ENCODE measurements around the gene EEFSEC.

EEFSEC gene

DNA sequence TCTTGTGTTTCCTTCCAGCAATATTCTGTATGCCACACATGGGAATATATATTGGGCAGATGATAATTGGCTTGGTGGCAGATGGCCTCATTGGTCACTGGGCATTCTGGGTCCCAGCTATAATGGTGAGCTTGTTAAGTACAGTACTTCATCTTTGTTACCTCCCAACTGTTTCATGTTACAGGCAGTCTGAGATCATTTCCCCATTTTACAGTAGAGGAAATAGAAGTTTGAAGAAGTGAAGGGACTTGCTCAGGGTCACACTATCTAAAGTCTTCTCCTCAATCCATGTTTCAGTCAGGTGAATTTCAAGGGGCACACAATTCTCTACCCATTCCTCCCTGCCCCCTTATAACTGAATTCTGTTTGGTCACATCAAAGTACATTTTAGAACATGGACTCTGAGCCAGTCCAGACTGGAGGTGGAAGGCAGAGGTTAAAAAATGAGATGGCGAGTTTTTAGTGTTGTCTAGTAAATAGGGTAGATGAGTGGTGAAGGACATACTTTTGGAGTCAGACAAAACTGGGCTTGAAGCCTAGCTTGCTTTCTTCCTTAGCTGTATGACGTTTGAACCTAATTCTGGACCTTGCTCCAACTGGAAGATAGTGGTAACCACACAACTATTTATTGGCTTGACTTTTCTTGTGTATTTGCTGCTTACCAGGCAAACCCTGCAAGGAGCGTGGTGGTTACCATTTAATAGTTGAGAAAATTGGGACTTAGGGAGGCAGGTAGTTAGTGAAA lies 2.5 kb downstream of the EEFSEC start:
- Histone ChIP-seq H3K27ac (ENCODE audit: low read length) (no peak overlapping the region), H3K9me3 (ENCODE audit: insufficient read depth, low read length) (no peaks in the 10 kb centered on the region), H3K4me3 (ENCODE audit: low read length) (no peak overlapping the region), H3K27me3 (ENCODE audit: low read depth, low read length) (no peaks in the 10 kb centered on the region), H2AFZ (ENCODE audit: low read depth, low read length) (no peak overlapping the region), H3K4me1 (ENCODE audit: low read length) (peaks cover 9% of the 10 kb centered on the region), H3K36me3 (replicated peaks; ENCODE audit: low read depth, low read length) (peaks cover 23% of the 10 kb centered on the region), H3K79me2 (ENCODE audit: low read length) (peaks cover 36% of the 10 kb centered on the region), H4K20me1 (ENCODE audit: insufficient read depth, low read length) (no peaks in the 10 kb centered on the region; the same call in 1 of the 2 replicates), H3K9ac (ENCODE audit: low read length) (no peak overlapping the region), H3K4me2 (ENCODE audit: low read length) (no peak overlapping the region)
- TF ChIP-seq, protein P1, sequence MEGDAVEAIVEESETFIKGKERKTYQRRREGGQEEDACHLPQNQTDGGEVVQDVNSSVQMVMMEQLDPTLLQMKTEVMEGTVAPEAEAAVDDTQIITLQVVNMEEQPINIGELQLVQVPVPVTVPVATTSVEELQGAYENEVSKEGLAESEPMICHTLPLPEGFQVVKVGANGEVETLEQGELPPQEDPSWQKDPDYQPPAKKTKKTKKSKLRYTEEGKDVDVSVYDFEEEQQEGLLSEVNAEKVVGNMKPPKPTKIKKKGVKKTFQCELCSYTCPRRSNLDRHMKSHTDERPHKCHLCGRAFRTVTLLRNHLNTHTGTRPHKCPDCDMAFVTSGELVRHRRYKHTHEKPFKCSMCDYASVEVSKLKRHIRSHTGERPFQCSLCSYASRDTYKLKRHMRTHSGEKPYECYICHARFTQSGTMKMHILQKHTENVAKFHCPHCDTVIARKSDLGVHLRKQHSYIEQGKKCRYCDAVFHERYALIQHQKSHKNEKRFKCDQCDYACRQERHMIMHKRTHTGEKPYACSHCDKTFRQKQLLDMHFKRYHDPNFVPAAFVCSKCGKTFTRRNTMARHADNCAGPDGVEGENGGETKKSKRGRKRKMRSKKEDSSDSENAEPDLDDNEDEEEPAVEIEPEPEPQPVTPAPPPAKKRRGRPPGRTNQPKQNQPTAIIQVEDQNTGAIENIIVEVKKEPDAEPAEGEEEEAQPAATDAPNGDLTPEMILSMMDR (IDR thresholded peaks at IDR 0.05; ENCODE audit: low read depth, low read length): no peak
- TF ChIP-seq EZH2phosphoT487 (IDR thresholded peaks at IDR 0.05; ENCODE audit: low read depth): no peak

DNA sequence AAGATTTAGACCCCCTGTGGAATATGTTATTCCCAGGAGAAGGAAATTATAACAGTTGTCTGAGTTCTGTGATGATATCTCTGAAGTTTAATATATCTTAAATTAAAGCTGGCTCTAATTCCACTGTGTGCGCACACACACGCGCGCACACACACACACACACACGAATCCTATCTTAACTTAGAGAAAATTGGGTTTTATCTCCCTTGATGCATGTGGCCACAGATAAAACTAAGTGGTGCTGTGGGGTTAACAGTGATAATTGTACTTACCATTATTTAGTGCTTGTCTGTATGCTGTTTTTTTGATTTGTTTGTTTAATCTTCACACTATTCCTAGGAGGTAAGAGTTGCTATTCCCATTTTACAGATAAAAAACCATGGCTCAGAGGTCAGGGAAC lies 7.4 kb downstream of the EEFSEC start:
- H3K27ac ChIP-seq (ENCODE audit: low read length): no peak overlapping the region
- no peak overlapping the region for H3K4me2 ChIP-seq (ENCODE audit: low read length)
- H2AFZ ChIP-seq (ENCODE audit: low read depth, low read length): no peak overlapping the region
- H3K36me3 ChIP-seq (replicated peaks; ENCODE audit: low read depth, low read length): peaks cover 26% of the 10 kb centered on the region
- H3K4me3 ChIP-seq (ENCODE audit: low read length): no peak overlapping the region
- H3K27me3 ChIP-seq (ENCODE audit: low read depth, low read length): no peaks in the 10 kb centered on the region
- TF ChIP-seq, protein P1 (IDR thresholded peaks at IDR 0.05; ENCODE audit: low read depth, low read length): no peak
- no peak for TF ChIP-seq EZH2phosphoT487 (IDR thresholded peaks at IDR 0.05; ENCODE audit: low read depth)
- no peaks in the 10 kb centered on the region; the same call in 1 of the 2 replicates for H4K20me1 ChIP-seq (ENCODE audit: insufficient read depth, low read length)
- no peak overlapping the region for H3K9ac ChIP-seq (ENCODE audit: low read length)
- H3K4me1 ChIP-seq (ENCODE audit: low read length): peaks cover 2% of the 10 kb centered on the region; the same call in 1 of the 2 replicates
- peaks cover 34% of the 10 kb centered on the region for H3K79me2 ChIP-seq (ENCODE audit: low read length)
- H3K9me3 ChIP-seq (ENCODE audit: insufficient read depth, low read length): no peaks in the 10 kb centered on the region

DNA sequence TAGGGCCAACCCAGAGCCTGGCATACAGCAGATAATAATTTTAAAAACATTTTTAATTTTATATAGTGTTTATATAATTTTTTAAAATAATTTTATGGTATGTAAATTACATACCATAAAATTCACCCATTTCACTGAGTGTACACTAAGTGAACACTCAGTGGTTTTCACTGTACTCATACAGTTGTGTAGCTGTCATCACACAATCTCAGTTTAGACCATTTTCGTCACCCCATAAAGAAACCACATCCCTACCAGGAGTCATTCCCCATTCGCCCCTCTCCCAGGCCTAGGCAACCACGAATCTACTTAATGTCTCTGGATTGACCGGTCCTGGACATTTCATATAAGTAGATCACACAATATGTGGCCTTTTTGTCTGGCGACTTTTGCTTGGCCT lies 10.2 kb downstream of the EEFSEC start:
- Histone ChIP-seq H3K4me1 (ENCODE audit: low read length) (no peaks in the 10 kb centered on the region), H3K27ac (ENCODE audit: low read length) (no peak overlapping the region), H3K79me2 (ENCODE audit: low read length) (peaks cover 37% of the 10 kb centered on the region), H3K9ac (ENCODE audit: low read length) (no peak overlapping the region), H3K4me2 (ENCODE audit: low read length) (no peak overlapping the region), H3K9me3 (ENCODE audit: insufficient read depth, low read length) (no peaks in the 10 kb centered on the region), H2AFZ (ENCODE audit: low read depth, low read length) (no peak overlapping the region), H3K27me3 (ENCODE audit: low read depth, low read length) (no peaks in the 10 kb centered on the region), H3K36me3 (replicated peaks; ENCODE audit: low read depth, low read length) (peaks cover 8% of the 10 kb centered on the region), H4K20me1 (ENCODE audit: insufficient read depth, low read length) (no peaks in the 10 kb centered on the region; the same call in 1 of the 2 replicates), H3K4me3 (ENCODE audit: low read length) (no peak overlapping the region)
- TF ChIP-seq EZH2phosphoT487 (IDR thresholded peaks at IDR 0.05; ENCODE audit: low read depth): no peak
- TF ChIP-seq, protein P1 (IDR thresholded peaks at IDR 0.05; ENCODE audit: low read depth, low read length): no peak

DNA sequence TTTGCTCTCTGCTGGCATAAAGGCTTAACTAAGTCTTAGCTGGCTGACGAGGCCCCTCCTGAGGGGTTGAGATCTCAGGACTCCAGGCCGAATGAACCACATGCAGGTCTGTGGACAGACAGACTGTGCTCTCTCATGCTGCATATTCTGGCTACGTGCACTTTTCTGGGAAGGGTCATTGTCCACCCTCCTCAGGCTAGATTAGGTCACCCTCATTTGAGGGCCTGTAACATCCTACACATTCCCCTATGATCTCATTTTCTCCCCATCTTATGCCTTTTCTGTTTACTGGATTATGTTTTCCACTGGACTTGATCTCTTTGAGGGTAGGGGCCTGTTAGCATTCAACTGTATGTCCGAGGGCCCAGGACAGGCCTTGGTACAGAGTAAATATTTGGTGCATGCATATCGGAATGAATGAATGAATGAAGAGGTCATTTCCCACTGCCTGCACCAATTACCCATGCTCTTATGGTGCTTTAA lies 13.7 kb downstream of the EEFSEC start:
- Histone ChIP-seq H3K9me3 (ENCODE audit: insufficient read depth, low read length) (no peaks in the 10 kb centered on the region), H3K79me2 (ENCODE audit: low read length) (peaks cover 28% of the 10 kb centered on the region), H4K20me1 (ENCODE audit: insufficient read depth, low read length) (no peaks in the 10 kb centered on the region; the same call in 1 of the 2 replicates), H3K4me3 (ENCODE audit: low read length) (no peak overlapping the region), H3K36me3 (replicated peaks; ENCODE audit: low read depth, low read length) (peaks cover 3% of the 10 kb centered on the region), H3K27me3 (ENCODE audit: low read depth, low read length) (no peaks in the 10 kb centered on the region), H3K4me1 (ENCODE audit: low read length) (no peaks in the 10 kb centered on the region), H3K9ac (ENCODE audit: low read length) (no peak overlapping the region), H2AFZ (ENCODE audit: low read depth, low read length) (no peak overlapping the region), H3K4me2 (ENCODE audit: low read length) (no peak overlapping the region), H3K27ac (ENCODE audit: low read length) (no peak overlapping the region)
- TF ChIP-seq, protein P1 (IDR thresholded peaks at IDR 0.05; ENCODE audit: low read depth, low read length): no peak
- TF ChIP-seq EZH2phosphoT487 (IDR thresholded peaks at IDR 0.05; ENCODE audit: low read depth): no peak

Measured in OCI-LY3 (cell line).